Activated T-helper 17 cell treated with anti-CD3 and anti-CD28 coated beads, Interleukin-2, amount 50 U/mL, for 72 hours (primary cell): ENCODE measurements around the gene IL21R. TPM values are rescaled to one million over a fixed set of nuclear protein-coding genes. Genes with fewer than 3 reads are reported as not detected.

ENCODE experiments used
- ATAC-seq: fragments of 150-1000 bp; cut with Tn5 transposase; replicated peaks from 2 replicates; pipeline ENCODE4 v1.10.0; 2021; ENCODE audit warnings: mild to moderate bottlenecking, moderate library complexity
- H3K27ac Mint-ChIP-seq: one replicate; pipeline ENCODE4 v1.8.0; 2022; ENCODE audit warnings: mixed read lengths
- H3K27me3 Mint-ChIP-seq: one replicate; pipeline ENCODE4 v1.8.0; 2022; ENCODE audit warnings: mixed read lengths
- H3K36me3 Mint-ChIP-seq: one replicate; pipeline ENCODE4 v1.8.0; 2022; ENCODE audit warnings: low read depth, mild to moderate bottlenecking, mixed read lengths
- H3K4me1 Mint-ChIP-seq: one replicate; pipeline ENCODE4 v1.8.0; 2022; ENCODE audit warnings: mixed read lengths
- H3K4me3 Mint-ChIP-seq: one replicate; pipeline ENCODE4 v1.8.0; 2022; ENCODE audit warnings: mild to moderate bottlenecking, mixed read lengths
- H3K9me3 Mint-ChIP-seq: one replicate; pipeline ENCODE4 v1.8.0; 2022; ENCODE audit warnings: mixed read lengths
- total RNA-seq, 2 donors: library from RNA; stranded (reverse); gene quantifications; one replicate each; pipeline ENCODE4 v1.2.3, GENCODE V29; 2022

IL21R gene
- total RNA-seq, 2 donors from 2014 or later, result 41.8 to 53.6 TPM

DNA sequence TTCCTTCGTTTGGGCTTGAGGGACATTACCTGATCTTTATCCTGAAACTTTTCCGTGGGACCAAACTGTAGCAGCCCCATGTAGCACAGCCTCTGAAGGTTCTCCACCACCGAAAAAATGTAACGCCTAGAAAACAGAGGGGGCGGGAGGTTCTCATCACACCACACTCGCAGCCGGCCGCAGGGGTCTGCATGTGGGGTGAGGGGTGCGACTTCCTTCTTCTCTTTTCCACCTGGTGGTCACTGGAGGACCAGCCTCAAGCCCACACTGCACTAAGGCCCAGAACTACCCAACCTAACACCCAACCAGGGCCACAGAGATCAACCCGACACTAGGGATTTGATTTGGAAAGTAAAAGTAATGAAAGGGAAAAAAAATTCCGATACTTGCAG lies 90.6 kb downstream of the IL21R start:
- Mint-ChIP-seq H3K36me3 (peaks cover 92% of the 10 kb centered on the region), H3K27me3 (no peaks in the 10 kb centered on the region), H3K4me1 (no peaks in the 10 kb centered on the region), H3K9me3 (no peaks in the 10 kb centered on the region), H3K27ac (no peak overlapping the region), H3K4me3 (no peak overlapping the region)
- no peak for ATAC-seq

DNA sequence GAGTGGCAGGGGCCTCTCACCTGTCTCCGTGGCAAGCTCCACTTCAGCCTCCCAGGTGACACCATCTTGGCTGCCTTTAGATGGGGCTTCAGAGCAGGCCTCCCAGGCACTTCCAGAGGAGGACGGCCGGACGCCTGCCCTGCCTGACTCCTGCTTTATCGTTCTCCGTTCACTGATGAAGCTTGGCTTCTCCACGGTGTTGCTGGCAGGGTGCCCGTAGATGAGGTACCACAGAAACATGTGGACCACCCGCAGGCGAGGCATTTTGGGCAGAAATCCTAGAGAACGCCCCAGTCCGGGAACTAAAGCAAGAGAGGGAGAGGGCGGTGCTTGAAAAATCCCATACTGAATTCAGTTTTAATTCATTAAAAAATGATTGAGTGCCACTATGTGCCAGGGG lies 93.2 kb downstream of the IL21R start:
- Mint-ChIP-seq H3K4me3 (no peak overlapping the region), H3K4me1 (no peaks in the 10 kb centered on the region), H3K9me3 (no peaks in the 10 kb centered on the region), H3K27me3 (no peaks in the 10 kb centered on the region), H3K27ac (no peak overlapping the region), H3K36me3 (peaks cover 92% of the 10 kb centered on the region)
- ATAC-seq, result no peak

DNA sequence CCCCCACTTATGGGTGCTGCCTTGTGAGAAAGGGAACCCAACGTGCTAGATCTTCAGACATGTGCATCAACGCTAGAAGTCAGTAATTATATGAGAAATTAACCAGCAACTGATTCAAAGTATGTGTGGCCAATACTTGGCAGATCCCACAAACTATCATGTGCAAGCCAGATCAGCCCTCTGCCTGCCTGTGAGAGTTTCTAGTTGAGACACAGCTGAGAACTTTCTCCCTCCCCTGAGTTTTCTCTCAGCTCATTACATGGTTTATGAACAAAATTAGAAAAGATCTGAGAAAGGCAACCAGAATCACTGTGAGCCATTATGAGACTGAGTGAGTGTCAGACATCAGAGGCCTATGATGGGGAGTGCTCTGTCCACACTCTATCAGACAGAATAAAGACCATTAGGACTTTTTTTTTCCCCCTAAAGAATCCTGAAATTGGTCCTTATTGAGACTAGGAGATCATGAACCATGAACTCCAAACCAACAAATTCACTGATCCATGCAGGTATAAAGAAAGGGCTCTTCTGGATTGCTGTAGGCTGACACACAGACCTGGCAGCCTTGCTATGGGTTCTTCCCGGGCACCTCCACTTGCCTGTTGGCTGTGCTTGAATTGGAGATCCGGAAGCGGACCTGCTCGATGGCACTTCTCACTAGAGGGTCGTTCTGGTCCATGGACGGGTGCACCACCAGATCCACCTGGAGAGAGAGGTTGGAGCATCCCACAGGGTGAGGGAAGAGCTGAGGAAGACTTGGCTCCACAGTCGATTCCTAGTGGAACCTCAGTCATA lies 96.3 kb downstream of the IL21R start:
- no peaks in the 10 kb centered on the region for H3K27me3 Mint-ChIP-seq
- no peaks in the 10 kb centered on the region for H3K4me1 Mint-ChIP-seq
- peaks cover 95% of the 10 kb centered on the region for H3K36me3 Mint-ChIP-seq
- no peaks in the 10 kb centered on the region for H3K9me3 Mint-ChIP-seq
- no peak overlapping the region for H3K4me3 Mint-ChIP-seq
- ATAC-seq, result no peak
- H3K27ac Mint-ChIP-seq, result no peak overlapping the region

DNA sequence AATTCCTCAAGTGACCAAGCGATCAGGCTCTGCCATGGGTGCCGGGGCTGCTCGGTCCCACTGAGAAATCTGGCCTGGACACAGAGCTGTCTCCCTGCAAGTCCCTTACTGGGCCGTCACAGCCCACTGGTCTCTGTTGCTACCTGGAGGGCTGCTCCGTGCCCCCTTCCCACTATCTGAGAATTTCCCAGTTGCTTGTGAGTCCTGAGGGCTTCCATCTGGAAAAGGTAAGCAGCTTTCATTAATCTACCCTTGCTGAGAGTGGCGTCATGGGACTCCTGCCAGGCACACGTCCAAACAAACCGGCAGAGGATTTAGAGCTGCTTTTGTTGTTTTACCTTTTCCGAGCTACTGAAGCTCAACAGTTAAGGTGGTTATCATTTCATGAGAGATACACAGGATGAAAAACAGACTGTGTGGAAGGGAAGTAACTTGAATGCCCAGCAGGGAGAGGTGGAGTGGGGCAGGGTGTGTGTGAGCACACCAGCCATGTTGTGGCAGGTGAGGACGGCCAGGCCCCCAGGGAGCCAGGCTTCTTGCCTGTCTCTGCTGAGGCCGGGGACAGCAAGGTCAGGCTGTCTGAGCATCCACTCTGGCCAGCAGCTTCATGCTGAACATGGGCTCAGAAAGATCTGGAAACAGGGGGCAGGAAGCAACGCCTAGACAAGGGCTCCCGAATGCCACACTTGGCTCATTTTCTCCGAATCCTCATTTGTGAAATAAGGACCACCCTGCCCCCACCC lies 97.1 kb downstream of the IL21R start:
- peaks cover 95% of the 10 kb centered on the region for H3K36me3 Mint-ChIP-seq
- ATAC-seq, result no peak

DNA sequence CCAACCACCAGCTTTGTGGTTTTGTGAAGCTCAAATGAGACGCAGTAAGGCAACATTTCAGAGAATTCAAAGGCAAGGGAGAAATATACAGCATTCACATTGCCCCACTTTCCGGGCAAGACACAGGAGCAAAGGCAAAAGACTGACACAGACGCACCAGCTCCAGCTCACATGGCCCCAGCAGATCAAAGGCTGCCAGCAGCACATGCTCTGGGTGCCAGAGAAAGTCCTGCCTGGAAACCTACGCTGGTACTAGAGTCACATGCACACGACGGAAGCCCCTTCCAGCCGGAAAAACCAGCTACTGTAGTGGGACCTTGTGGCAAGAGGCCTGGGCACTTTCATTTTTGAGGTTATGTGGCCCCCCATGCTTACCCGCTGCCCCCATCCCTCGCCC lies 97.7 kb downstream of the IL21R start:
- no peaks in the 10 kb centered on the region for H3K9me3 Mint-ChIP-seq
- H3K4me1 Mint-ChIP-seq, result no peaks in the 10 kb centered on the region
- ATAC-seq, result no peak
- no peak overlapping the region for H3K4me3 Mint-ChIP-seq
- no peak overlapping the region for H3K27ac Mint-ChIP-seq
- H3K27me3 Mint-ChIP-seq, result no peaks in the 10 kb centered on the region
- peaks cover 95% of the 10 kb centered on the region for H3K36me3 Mint-ChIP-seq

More for the DNA sequence above, 97.1 kb downstream of the IL21R start:
- Mint-ChIP-seq H3K27ac (no peak overlapping the region), H3K4me1 (no peaks in the 10 kb centered on the region), H3K4me3 (no peak overlapping the region), H3K9me3 (no peaks in the 10 kb centered on the region), H3K27me3 (no peaks in the 10 kb centered on the region)

- ATAC-seq, result no peak
- H3K4me1 Mint-ChIP-seq, result no peaks in the 10 kb centered on the region
- H3K9me3 Mint-ChIP-seq, result no peaks in the 10 kb centered on the region
- no peak overlapping the region for H3K27ac Mint-ChIP-seq
- no peak overlapping the region for H3K4me3 Mint-ChIP-seq
- H3K27me3 Mint-ChIP-seq, result no peaks in the 10 kb centered on the region
- H3K36me3 Mint-ChIP-seq, result peaks cover 95% of the 10 kb centered on the region
Measured at GRCh38 chr16:27500801-27501200, 98.8 kb downstream of the IL21R start.

Other genes starting within 250 kb of the IL21R start
- 1 to 10 TPM; 7.7 to 9.1 TPM for gene KDM8, start 198.6 kb upstream of the IL21R start, total RNA-seq
- 10 to 100 TPM; 59.6 to 99.8 TPM for gene NSMCE1, start 133.4 kb upstream of the IL21R start, total RNA-seq
- gene IL4R, start 88.2 kb upstream of the IL21R start, total RNA-seq, result 100 to 1,000 TPM; 163 to 216 TPM
- gene GTF3C1, start 147.7 kb downstream of the IL21R start, total RNA-seq, result 10 to 100 TPM; 56.1 to 60.4 TPM
- gene KATNIP, start 148.0 kb downstream of the IL21R start, total RNA-seq, result 10 to 100 TPM; 12.9 to 14.3 TPM